AG10803 (cell line): Measurements from ENCODE around the gene SPG21.

Source experiments
- DNase-seq: peaks from one replicate; pipeline ENCODE4 v3.0.0; 2010; ENCODE audit warnings: low read depth
- H3K4me3 ChIP-seq: 2 replicates; pipeline ENCODE4 v1.5.1; 2011; ENCODE audit warnings: mild to moderate bottlenecking, low read length, control low read depth
- CTCF ChIP-seq: conservative IDR thresholded peaks from 2 replicates; pipeline ENCODE4 v1.5.1; 2011; ENCODE audit warnings: mild to moderate bottlenecking, low read length, control low read depth, inconsistent platforms

SPG21 gene

GRCh38 chr15:64993290-64993689, 3.6 kb upstream of the SPG21 start:
- no peak overlapping the region for H3K4me3 ChIP-seq
- DNase-seq = no peak
- no peak for TF ChIP-seq CTCF

- peak; percentile 51 for DNase-seq
- no peak for TF ChIP-seq CTCF
- H3K4me3 ChIP-seq = no peak overlapping the region
Measured at GRCh38 chr15:64991536-64992135, 1.9 kb upstream of the SPG21 start.

- DNase-seq = no peak
- peak overlapping the region; percentile 79 for H3K4me3 ChIP-seq
- no peak for TF ChIP-seq CTCF
Measured at GRCh38 chr15:64990168-64990470, 405 bp upstream of the SPG21 start.

- DNase-seq = peak; percentile 72
- H3K4me3 ChIP-seq = no peak overlapping the region; the same call in 1 of the 2 replicates
- no peak for TF ChIP-seq CTCF
Measured at GRCh38 chr15:64987136-64987535, 2.6 kb downstream of the SPG21 start.

- DNase-seq = peak; percentile 85
Measured at GRCh38 chr15:64985366-64986033, 4.2 kb downstream of the SPG21 start.

GRCh38 chr15:64982472-64982871, 7.2 kb downstream of the SPG21 start:
- H3K4me3 ChIP-seq = no peak overlapping the region
- TF ChIP-seq CTCF = no peak
- peak; percentile 69 for DNase-seq

More at GRCh38 chr15:64985366-64986033, 4.2 kb downstream of the SPG21 start:
- no peak for TF ChIP-seq CTCF
- H3K4me3 ChIP-seq = no peak overlapping the region

- no peak for TF ChIP-seq CTCF
- no peak overlapping the region for H3K4me3 ChIP-seq
- DNase-seq = no peak
Measured at GRCh38 chr15:64981812-64982431, 7.8 kb downstream of the SPG21 start.
